Transverse colon (tissue), 4 donors: ENCODE measurements around the gene PFN3.

Experiments used
- CTCF ChIP-seq, 5 experiments: fragments of 200-600 bp in 3 of 5; fragments of 450-650 bp in 2 of 5; sonication (generic) in 3 of 5; IDR thresholded peaks; 1 replicate in 2 of 5; 2 replicates in 3 of 5; pipeline ENCODE4 v1.5.1; 2016 to 2017; ENCODE audit warnings: antibody characterized with exemption in 5 of 5, inconsistent platforms in 3 of 5, mild to moderate bottlenecking in 2 of 5, moderate library complexity in 1 of 5
- EP300 ChIP-seq: sonication (generic); formaldehyde crosslinking; IDR thresholded peaks from one replicate; pipeline ENCODE4 v1.6.1; 2017; ENCODE audit warnings: antibody characterized with exemption, low read depth
- POLR2A ChIP-seq: fragments of 450-650 bp; IDR thresholded peaks from one replicate; pipeline ENCODE4 v1.6.1; 2016; ENCODE audit warnings: antibody characterized with exemption, mild to moderate bottlenecking, moderate library complexity
- POLR2AphosphoS5 ChIP-seq, 3 donors: sonication (generic); formaldehyde crosslinking; IDR thresholded peaks; one replicate each; pipeline ENCODE4 v1.6.1; 2016; ENCODE audit warnings: antibody characterized with exemption in 3 of 3

DNA sequence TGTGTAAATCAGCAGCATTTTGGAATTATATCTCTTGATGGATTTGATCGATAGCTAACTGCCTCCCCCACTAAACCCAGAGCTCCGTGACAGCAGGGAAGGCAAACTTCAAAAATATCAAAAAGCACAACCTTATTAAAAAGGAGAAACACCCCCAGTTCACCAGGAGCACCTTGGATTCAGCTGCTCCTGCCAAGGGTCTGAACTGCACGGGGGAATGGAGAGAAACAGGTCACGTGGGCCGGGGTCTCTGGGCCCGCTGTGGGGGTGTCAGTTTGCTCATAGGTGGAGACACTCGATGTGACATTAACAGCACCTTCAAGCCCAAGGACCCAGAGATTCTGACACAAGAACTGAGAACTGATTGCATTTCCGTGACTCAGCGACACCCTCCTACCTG is 17.3 kb downstream of the PFN3 start:
- TF ChIP-seq CTCF (IDR thresholded peaks at IDR 0.05) (no peak), POLR2AphosphoS5 (IDR thresholded peaks at IDR 0.05) (no peak), POLR2A (no peak), EP300 (no peak)
